Mesothelial cell of epicardium (in vitro differentiated cells): ENCODE data around the gene ATP2A1. TPM values are rescaled to one million over a fixed set of nuclear protein-coding genes. Genes with fewer than 3 reads are reported as not detected.
A peak's percentile ranks its signal among the peaks of the same experiment; 100 is the strongest.

ENCODE experiments used
- DNase-seq, 2 experiments: peaks; one replicate each; pipeline ENCODE4 v3.0.0; 2021; ENCODE audit warnings: low spot score in 2 of 2; ENCODE audit not compliant: unreplicated experiment in 2 of 2
- H3K27ac Mint-ChIP-seq: 2 replicates; pipeline ENCODE4 v1.8.0; 2021; ENCODE audit warnings: mixed read lengths
- H3K27me3 Mint-ChIP-seq: 2 replicates; pipeline ENCODE4 v1.8.0; 2021; ENCODE audit warnings: low read depth, mixed read lengths
- H3K36me3 Mint-ChIP-seq: 2 replicates; pipeline ENCODE4 v1.8.0; 2021; ENCODE audit warnings: mixed read lengths
- H3K4me1 Mint-ChIP-seq: 2 replicates; pipeline ENCODE4 v1.8.0; 2021; ENCODE audit warnings: mixed read lengths
- H3K4me3 Mint-ChIP-seq: 2 replicates; pipeline ENCODE4 v1.8.0; 2021; ENCODE audit warnings: mild to moderate bottlenecking, moderate library complexity, mixed read lengths
- H3K9me3 Mint-ChIP-seq: 2 replicates; pipeline ENCODE4 v1.8.0; 2021; ENCODE audit warnings: mixed read lengths
- total RNA-seq: library from RNA; stranded (reverse); gene quantifications from 3 replicates; pipeline ENCODE4 v1.2.1, GENCODE V29; 2021
- TF ChIP-seq, protein P1 (sequence below): fragments of 200-600 bp; sonication (generic); IDR thresholded peaks from one replicate; pipeline ENCODE4 v1.5.0; 2021; ENCODE audit warnings: antibody characterized with exemption; ENCODE audit not compliant: unreplicated experiment

Gene ATP2A1
- total RNA-seq, 1 donor from 2014 or later: 3.0 TPM

- H3K27me3 Mint-ChIP-seq: no peaks in the 10 kb centered on the region
- TF ChIP-seq, protein P1, sequence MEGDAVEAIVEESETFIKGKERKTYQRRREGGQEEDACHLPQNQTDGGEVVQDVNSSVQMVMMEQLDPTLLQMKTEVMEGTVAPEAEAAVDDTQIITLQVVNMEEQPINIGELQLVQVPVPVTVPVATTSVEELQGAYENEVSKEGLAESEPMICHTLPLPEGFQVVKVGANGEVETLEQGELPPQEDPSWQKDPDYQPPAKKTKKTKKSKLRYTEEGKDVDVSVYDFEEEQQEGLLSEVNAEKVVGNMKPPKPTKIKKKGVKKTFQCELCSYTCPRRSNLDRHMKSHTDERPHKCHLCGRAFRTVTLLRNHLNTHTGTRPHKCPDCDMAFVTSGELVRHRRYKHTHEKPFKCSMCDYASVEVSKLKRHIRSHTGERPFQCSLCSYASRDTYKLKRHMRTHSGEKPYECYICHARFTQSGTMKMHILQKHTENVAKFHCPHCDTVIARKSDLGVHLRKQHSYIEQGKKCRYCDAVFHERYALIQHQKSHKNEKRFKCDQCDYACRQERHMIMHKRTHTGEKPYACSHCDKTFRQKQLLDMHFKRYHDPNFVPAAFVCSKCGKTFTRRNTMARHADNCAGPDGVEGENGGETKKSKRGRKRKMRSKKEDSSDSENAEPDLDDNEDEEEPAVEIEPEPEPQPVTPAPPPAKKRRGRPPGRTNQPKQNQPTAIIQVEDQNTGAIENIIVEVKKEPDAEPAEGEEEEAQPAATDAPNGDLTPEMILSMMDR: no peak
- H3K4me3 Mint-ChIP-seq: no peak overlapping the region
- no peaks in the 10 kb centered on the region for H3K9me3 Mint-ChIP-seq
- H3K27ac Mint-ChIP-seq: no peak overlapping the region
- H3K36me3 Mint-ChIP-seq: peaks cover 28% of the 10 kb centered on the region
- H3K4me1 Mint-ChIP-seq: peaks cover 5% of the 10 kb centered on the region
- no peak for DNase-seq
These were observed 38.4 kb upstream of the ATP2A1 start for GRCh38 chr16:28839899-28840298.

- no peaks in the 10 kb centered on the region for H3K9me3 Mint-ChIP-seq
- TF ChIP-seq, protein P1: no peak
- peaks cover 23% of the 10 kb centered on the region for H3K4me1 Mint-ChIP-seq
- peaks cover 19% of the 10 kb centered on the region for H3K36me3 Mint-ChIP-seq
- no peak for DNase-seq
- no peak overlapping the region for H3K27ac Mint-ChIP-seq
- H3K27me3 Mint-ChIP-seq: no peaks in the 10 kb centered on the region
- H3K4me3 Mint-ChIP-seq: no peak overlapping the region
These were observed 35.6 kb upstream of the ATP2A1 start for GRCh38 chr16:28842696-28843095.

DNA sequence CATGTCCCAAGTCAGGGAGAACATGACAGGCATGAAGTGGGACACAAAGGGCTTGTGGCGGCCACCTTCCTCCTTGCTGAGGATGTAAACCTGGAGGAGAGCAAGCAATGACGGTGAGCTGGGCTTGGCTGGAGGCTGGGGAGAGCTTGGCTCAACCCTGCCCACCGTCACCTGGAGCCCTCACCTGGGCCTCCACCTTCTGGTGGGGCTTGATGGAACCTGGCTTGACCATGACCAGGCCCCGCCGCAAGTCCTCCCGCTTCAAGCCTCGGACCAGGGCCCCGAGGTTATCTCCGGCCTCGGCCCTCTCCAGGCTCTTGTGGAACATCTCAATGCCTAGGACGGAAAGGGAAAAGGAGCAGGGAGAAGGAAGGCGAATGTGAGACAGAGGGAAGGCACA, 34.5 kb upstream of the ATP2A1 start:
- Mint-ChIP-seq H3K27me3 (no peaks in the 10 kb centered on the region), H3K36me3 (peaks cover 11% of the 10 kb centered on the region), H3K9me3 (no peaks in the 10 kb centered on the region), H3K4me3 (peak overlapping the region; percentile 15), H3K27ac (no peak overlapping the region), H3K4me1 (peaks cover 23% of the 10 kb centered on the region)
- TF ChIP-seq, protein P1: no peak
- DNase-seq: no peak

- Mint-ChIP-seq H3K27ac (no peak overlapping the region), H3K9me3 (no peaks in the 10 kb centered on the region), H3K36me3 (peaks cover 11% of the 10 kb centered on the region), H3K27me3 (no peaks in the 10 kb centered on the region), H3K4me1 (peaks cover 23% of the 10 kb centered on the region), H3K4me3 (peak overlapping the region; percentile 97)
- DNase-seq: no peak
- TF ChIP-seq, protein P1: no peak
These were observed 33.9 kb upstream of the ATP2A1 start for GRCh38 chr16:28844226-28844885.

DNA sequence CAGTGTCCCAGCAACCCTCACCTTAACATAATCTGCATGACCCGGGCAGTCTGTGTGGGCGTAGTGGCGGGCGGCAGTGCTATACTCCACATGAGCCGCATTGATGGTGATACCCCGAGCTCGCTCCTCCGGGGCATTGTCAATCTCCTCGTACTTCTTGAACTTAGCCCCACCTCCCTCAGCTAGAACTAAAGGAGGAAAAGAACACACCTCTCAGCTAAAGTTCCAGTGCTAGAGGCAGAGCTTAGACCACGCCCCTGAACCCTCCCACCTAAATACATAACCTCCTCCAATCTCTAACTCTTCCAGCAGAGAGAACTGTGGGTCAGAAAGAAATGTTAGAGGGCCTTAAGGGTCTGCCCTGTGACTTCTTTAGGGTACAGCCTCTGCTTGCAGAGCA, 33.0 kb upstream of the ATP2A1 start:
- Mint-ChIP-seq H3K4me1 (peaks cover 23% of the 10 kb centered on the region), H3K27ac (peak overlapping the region; percentile 98), H3K4me3 (peak overlapping the region; percentile 97), H3K9me3 (no peaks in the 10 kb centered on the region), H3K36me3 (peaks cover 11% of the 10 kb centered on the region), H3K27me3 (no peaks in the 10 kb centered on the region)
- TF ChIP-seq, protein P1: no peak
- DNase-seq: no peak

- Mint-ChIP-seq H3K27ac (peak overlapping the region; percentile 98), H3K4me3 (peak overlapping the region; percentile 97), H3K36me3 (peaks cover 11% of the 10 kb centered on the region), H3K27me3 (no peaks in the 10 kb centered on the region), H3K9me3 (no peaks in the 10 kb centered on the region), H3K4me1 (peaks cover 23% of the 10 kb centered on the region)
- DNase-seq: no peak
- TF ChIP-seq, protein P1: no peak
These were observed 32.6 kb upstream of the ATP2A1 start for GRCh38 chr16:28845761-28846079.
